GM12872 (cell line): ENCODE measurements around the gene CCDC198.

Experiments
- CTCF ChIP-seq: IDR thresholded peaks from 3 replicates; pipeline ENCODE4 v1.5.1; 2011; ENCODE audit warnings: low read depth, mild to moderate bottlenecking, low read length, moderate library complexity; ENCODE audit not compliant: insufficient read depth

The CCDC198 gene

DNA sequence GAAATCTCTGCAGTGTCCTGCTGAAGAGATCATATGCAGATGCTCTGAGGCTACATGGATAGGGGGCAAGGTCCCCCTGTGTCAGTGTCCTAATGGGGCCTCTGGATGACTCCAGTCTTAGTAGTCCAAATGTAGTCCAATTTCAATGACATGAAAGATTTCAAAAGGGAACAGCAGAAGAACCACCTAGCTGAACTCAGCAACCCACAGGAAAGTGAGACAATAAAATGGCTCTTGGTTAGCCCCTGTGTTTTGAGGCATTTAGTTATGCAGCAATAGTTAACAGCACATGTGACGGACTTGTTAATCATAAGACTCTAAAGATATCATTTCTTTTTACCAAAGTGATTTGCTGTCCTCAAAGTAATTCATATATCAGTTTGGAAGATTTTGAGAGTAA lies 22.7 kb downstream of the CCDC198 start:
- TF ChIP-seq CTCF: no peak

- no peak for TF ChIP-seq CTCF
Measured at GRCh38 chr14:57464008-57464730, 29.5 kb downstream of the CCDC198 start.

DNA sequence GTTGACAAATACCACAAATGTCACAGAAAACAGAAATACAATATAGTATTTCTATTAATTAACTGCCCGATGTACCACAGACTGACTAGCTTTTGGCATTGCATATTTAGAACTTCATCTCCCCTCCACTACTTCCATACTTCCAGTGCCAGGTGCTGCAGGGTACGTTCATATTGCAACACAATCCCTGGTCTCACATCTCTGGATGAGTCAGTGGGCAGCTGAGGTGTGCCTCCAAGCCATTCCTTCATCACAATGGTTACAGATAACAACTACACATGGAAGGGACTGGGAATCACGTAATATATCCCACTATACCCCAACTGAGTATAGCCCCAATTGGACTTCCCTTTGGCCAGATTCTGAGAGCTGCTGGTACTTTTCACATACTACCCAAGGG lies 31.1 kb downstream of the CCDC198 start:
- TF ChIP-seq CTCF: no peak

- no peak for TF ChIP-seq CTCF
Measured at GRCh38 chr14:57461777-57462320, 31.8 kb downstream of the CCDC198 start.

DNA sequence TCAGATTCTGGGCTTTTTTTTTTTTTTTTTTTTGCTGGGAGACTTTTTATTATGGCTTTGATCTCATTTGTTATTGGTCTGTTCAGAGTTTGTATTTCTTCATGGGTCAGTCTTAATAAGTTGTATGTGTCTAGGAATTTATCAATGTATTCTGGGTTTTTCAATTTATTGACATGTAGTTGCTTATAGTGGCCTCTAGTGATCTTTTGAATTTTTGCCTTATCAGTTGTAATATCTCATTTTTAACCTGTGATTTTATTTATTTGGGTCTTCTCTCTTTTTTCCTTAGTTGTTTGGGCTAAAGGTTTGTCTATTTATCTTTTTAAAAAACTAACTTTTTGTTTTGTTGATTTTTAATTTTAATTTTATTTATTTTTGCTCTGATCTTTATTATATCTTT lies 57.7 kb downstream of the CCDC198 start:
- TF ChIP-seq CTCF: no peak

DNA sequence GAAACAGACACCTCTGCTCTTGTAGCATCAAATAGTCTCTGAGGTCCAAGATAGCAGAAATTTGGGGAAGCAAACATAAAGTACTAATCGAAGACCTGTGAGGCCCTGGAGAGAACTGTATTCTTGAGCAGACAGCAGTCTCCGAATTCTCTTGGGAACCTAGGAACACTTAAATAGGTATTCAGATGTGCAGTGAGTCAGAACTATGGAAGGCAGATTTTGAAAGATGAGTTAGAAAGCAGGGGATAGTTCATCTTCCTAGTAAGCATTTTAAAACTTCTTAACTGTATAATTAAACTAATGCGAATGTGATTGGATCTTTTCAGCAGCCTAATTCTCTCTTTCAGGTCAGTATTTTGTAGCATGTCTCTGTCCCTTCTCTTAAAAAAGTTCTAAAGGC lies 72.7 kb downstream of the CCDC198 start:
- no peak for TF ChIP-seq CTCF

DNA sequence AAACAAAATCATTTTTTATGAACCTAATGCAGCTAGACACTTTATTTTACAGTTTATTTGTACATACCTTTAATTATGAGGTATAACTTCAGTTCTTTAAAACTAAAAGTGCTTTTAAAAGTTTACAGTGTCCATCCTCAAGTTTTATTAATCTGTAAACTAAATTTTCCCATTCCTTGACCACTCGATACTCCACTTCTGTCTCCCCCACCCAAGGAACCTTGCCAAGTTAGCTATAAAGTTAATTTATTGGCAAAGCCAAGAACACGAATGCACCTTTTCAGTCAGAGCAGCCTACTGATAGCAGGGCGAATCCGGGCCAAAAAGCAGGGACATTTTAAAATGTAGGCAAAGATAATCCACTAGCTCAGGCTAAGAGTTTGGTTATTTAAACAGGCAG lies 73.6 kb downstream of the CCDC198 start:
- TF ChIP-seq CTCF: no peak
